ENCODE measurements around the gene ADGRG6.

DNA sequence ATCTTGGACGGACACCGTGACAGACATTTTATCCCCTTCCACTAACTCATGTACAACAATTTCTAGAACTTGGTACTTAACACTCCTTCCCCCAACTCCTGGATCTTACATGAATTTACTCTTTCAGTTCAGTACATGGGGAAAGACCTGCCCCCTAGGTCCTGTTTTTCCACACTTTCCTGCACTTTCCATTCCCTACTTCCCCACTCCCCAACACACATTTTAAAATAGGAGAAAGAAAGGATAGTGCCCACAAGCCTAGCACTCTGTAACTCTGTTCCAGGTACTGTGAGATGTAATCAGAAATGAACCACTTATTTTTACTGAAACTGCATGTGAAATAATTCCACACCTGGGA, 1.3 kb downstream of the ADGRG6 start:
- TF ChIP-seq, protein P1, sequence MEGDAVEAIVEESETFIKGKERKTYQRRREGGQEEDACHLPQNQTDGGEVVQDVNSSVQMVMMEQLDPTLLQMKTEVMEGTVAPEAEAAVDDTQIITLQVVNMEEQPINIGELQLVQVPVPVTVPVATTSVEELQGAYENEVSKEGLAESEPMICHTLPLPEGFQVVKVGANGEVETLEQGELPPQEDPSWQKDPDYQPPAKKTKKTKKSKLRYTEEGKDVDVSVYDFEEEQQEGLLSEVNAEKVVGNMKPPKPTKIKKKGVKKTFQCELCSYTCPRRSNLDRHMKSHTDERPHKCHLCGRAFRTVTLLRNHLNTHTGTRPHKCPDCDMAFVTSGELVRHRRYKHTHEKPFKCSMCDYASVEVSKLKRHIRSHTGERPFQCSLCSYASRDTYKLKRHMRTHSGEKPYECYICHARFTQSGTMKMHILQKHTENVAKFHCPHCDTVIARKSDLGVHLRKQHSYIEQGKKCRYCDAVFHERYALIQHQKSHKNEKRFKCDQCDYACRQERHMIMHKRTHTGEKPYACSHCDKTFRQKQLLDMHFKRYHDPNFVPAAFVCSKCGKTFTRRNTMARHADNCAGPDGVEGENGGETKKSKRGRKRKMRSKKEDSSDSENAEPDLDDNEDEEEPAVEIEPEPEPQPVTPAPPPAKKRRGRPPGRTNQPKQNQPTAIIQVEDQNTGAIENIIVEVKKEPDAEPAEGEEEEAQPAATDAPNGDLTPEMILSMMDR (tag by site-specific recombination; IDR thresholded peaks at IDR 0.05) = no peak
- TF ChIP-seq, protein P2, sequence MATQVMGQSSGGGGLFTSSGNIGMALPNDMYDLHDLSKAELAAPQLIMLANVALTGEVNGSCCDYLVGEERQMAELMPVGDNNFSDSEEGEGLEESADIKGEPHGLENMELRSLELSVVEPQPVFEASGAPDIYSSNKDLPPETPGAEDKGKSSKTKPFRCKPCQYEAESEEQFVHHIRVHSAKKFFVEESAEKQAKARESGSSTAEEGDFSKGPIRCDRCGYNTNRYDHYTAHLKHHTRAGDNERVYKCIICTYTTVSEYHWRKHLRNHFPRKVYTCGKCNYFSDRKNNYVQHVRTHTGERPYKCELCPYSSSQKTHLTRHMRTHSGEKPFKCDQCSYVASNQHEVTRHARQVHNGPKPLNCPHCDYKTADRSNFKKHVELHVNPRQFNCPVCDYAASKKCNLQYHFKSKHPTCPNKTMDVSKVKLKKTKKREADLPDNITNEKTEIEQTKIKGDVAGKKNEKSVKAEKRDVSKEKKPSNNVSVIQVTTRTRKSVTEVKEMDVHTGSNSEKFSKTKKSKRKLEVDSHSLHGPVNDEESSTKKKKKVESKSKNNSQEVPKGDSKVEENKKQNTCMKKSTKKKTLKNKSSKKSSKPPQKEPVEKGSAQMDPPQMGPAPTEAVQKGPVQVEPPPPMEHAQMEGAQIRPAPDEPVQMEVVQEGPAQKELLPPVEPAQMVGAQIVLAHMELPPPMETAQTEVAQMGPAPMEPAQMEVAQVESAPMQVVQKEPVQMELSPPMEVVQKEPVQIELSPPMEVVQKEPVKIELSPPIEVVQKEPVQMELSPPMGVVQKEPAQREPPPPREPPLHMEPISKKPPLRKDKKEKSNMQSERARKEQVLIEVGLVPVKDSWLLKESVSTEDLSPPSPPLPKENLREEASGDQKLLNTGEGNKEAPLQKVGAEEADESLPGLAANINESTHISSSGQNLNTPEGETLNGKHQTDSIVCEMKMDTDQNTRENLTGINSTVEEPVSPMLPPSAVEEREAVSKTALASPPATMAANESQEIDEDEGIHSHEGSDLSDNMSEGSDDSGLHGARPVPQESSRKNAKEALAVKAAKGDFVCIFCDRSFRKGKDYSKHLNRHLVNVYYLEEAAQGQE (tag by site-specific recombination; IDR thresholded peaks at IDR 0.05) = no peak
- TF ChIP-seq ZNF274 (IDR thresholded peaks at IDR 0.05; ENCODE audit: low read length) (no peak), ZNF274 (tag by site-specific recombination; IDR thresholded peaks at IDR 0.05; ENCODE audit: borderline replicate concordance) (no peak), ZNF791 (tag by site-specific recombination; IDR thresholded peaks at IDR 0.05) (no peak), ZNF175 (tag by site-specific recombination; IDR thresholded peaks at IDR 0.05) (no peak), ZXDB (tag by site-specific recombination; IDR thresholded peaks at IDR 0.05) (no peak), ZNF146 (tag by site-specific recombination; IDR thresholded peaks at IDR 0.05) (no peak), ZNF701 (tag by site-specific recombination; IDR thresholded peaks at IDR 0.05) (no peak), SP2 (tag by site-specific recombination; IDR thresholded peaks at IDR 0.05) (no peak)
- TF ChIP-seq, protein P3, sequence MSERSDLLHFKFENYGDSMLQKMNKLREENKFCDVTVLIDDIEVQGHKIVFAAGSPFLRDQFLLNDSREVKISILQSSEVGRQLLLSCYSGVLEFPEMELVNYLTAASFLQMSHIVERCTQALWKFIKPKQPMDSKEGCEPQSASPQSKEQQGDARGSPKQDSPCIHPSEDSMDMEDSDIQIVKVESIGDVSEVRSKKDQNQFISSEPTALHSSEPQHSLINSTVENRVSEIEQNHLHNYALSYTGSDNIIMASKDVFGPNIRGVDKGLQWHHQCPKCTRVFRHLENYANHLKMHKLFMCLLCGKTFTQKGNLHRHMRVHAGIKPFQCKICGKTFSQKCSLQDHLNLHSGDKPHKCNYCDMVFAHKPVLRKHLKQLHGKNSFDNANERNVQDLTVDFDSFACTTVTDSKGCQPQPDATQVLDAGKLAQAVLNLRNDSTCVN (tag by site-specific recombination; optimal IDR thresholded peaks at IDR 0.05) = no peak
- TF ChIP-seq, protein P4, sequence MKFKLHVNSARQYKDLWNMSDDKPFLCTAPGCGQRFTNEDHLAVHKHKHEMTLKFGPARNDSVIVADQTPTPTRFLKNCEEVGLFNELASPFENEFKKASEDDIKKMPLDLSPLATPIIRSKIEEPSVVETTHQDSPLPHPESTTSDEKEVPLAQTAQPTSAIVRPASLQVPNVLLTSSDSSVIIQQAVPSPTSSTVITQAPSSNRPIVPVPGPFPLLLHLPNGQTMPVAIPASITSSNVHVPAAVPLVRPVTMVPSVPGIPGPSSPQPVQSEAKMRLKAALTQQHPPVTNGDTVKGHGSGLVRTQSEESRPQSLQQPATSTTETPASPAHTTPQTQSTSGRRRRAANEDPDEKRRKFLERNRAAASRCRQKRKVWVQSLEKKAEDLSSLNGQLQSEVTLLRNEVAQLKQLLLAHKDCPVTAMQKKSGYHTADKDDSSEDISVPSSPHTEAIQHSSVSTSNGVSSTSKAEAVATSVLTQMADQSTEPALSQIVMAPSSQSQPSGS (tag by site-specific recombination; IDR thresholded peaks at IDR 0.05; ENCODE audit: low read depth) = no peak
